SK-N-SH (cell line): ENCODE data around the gene ITSN1. TPM values are rescaled to one million over a fixed set of nuclear protein-coding genes. Genes with fewer than 3 reads are reported as not detected.
A peak's percentile ranks its signal among the peaks of the same experiment; 100 is the strongest.

ENCODE experiments used
- CTCF ChIA-PET: fragments of 300-600, 350-600 bp; formaldehyde crosslinking; extraction: SDS; loops from one replicate; lab custom pipeline; 2021; lab: Yijun Ruan, JAX
- POLR2A ChIA-PET: fragments of 350-600 bp; sonication (Branson Sonifier 250); formaldehyde crosslinking; extraction: SDS; loops from one replicate; lab custom pipeline; 2020; ENCODE audit warnings: antibody characterized with exemption, inconsistent platforms; lab: Yijun Ruan, JAX
- DNase-seq: peaks from one replicate; pipeline ENCODE4 v3.0.0; 2012
- H2AFZ ChIP-seq: fragments of 200-600 bp; sonication (generic); 2 replicates; pipeline ENCODE4 v1.8.1; 2016; ENCODE audit warnings: antibody characterized with exemption, mild to moderate bottlenecking, low read depth
- H3F3A ChIP-seq: fragments of 200-600 bp; sonication (generic); replicated peaks from 2 replicates; pipeline ENCODE3; 2016; ENCODE audit warnings: antibody characterized with exemption, mild to moderate bottlenecking; ENCODE audit not compliant: insufficient read depth
- H3K27ac ChIP-seq, 2 experiments: fragments of 200-500 bp in 1 of 2; fragments of 200-600 bp in 1 of 2; sonication (Bioruptor generic) in 1 of 2; sonication (generic), shearing (Covaris generic) in 1 of 2; 2 replicates each; pipeline versions ENCODE4 v1.5.1 to v1.6.1; 2014 to 2016; ENCODE audit warnings: low read depth in 2 of 2, inconsistent platforms in 1 of 2, low read length in 1 of 2, mild to moderate bottlenecking in 1 of 2, mixed read lengths in 1 of 2
- H3K27me3 ChIP-seq: fragments of 200-600 bp; sonication (generic), shearing (Covaris generic); 2 replicates; pipeline ENCODE4 v1.6.1; 2016; ENCODE audit warnings: mixed run types; ENCODE audit not compliant: insufficient read depth
- H3K36me3 ChIP-seq, 2 experiments: fragments of 200-500 bp in 1 of 2; fragments of 200-600 bp in 1 of 2; sonication (Bioruptor generic) in 1 of 2; sonication (generic) in 1 of 2; replicated peaks in 1 of 2; 2 replicates each; pipeline versions ENCODE3 to v1.5.1; 2014 to 2016; ENCODE audit warnings: low read length in 1 of 2, mild to moderate bottlenecking in 1 of 2; ENCODE audit not compliant: insufficient read depth in 2 of 2, control insufficient read depth in 1 of 2
- H3K4me1 ChIP-seq, 2 experiments: fragments of 200-500 bp in 1 of 2; fragments of 200-600 bp in 1 of 2; sonication (Bioruptor generic) in 1 of 2; sonication (generic), shearing (Covaris generic) in 1 of 2; 2 replicates each; pipeline versions ENCODE4 v1.5.1 to v1.6.1; 2014 to 2016; ENCODE audit warnings: low read depth in 1 of 2, low read length in 1 of 2, mixed run types in 1 of 2; ENCODE audit not compliant: insufficient read depth in 2 of 2, control insufficient read depth in 1 of 2
- H3K4me2 ChIP-seq: fragments of 200-600 bp; sonication (generic), shearing (Covaris generic); 2 replicates; pipeline ENCODE4 v1.6.1; 2017; ENCODE audit warnings: mixed run types
- H3K4me3 ChIP-seq, 2 experiments: fragments of 200-500 bp in 1 of 2; fragments of 200-600 bp in 1 of 2; sonication (Bioruptor generic) in 1 of 2; sonication (generic), shearing (Covaris generic) in 1 of 2; 2 replicates each; pipeline versions ENCODE4 v1.5.1 to v1.8.1; 2014 to 2016; ENCODE audit warnings: low read depth in 2 of 2, inconsistent platforms in 1 of 2, low read length in 1 of 2, mild to moderate bottlenecking in 1 of 2, mixed read lengths in 1 of 2, moderate library complexity in 1 of 2
- H3K79me2 ChIP-seq: fragments of 200-600 bp; sonication (generic); 2 replicates; pipeline ENCODE4 v1.8.1; 2017; ENCODE audit warnings: mild to moderate bottlenecking; ENCODE audit not compliant: insufficient read depth
- H3K9ac ChIP-seq: fragments of 200-600 bp; sonication (generic); 2 replicates; pipeline ENCODE4 v1.6.1; 2017; ENCODE audit warnings: mixed run types
- H3K9me2 ChIP-seq: fragments of 200-600 bp; sonication (generic); 2 replicates; pipeline ENCODE4 v1.6.1; 2017; ENCODE audit warnings: mixed run types
- H3K9me3 ChIP-seq: fragments of 200-600 bp; sonication (generic); 2 replicates; pipeline ENCODE4 v1.6.1; 2017; ENCODE audit warnings: mixed run types, mild to moderate bottlenecking, moderate library complexity
- H4K20me1 ChIP-seq: fragments of 200-600 bp; sonication (generic); 2 replicates; pipeline ENCODE4 v1.6.1; 2017; ENCODE audit warnings: mild to moderate bottlenecking, mixed run types; ENCODE audit not compliant: insufficient read depth
- CHD2 ChIP-seq: fragments of 150-350 bp; IDR thresholded peaks from 2 replicates; pipeline ENCODE4 v1.6.1; 2018; ENCODE audit warnings: low read length; ENCODE audit not compliant: partially characterized antibody
- EZH2phosphoT487 ChIP-seq: fragments of 200-600 bp; sonication (generic); IDR thresholded peaks from 2 replicates; pipeline ENCODE4 v1.6.1; 2017; ENCODE audit warnings: low read depth, mixed run types, mild to moderate bottlenecking, antibody characterized with exemption, moderate library complexity, borderline replicate concordance
- GATA2 ChIP-seq: sonication (generic); formaldehyde crosslinking; IDR thresholded peaks from 2 replicates; pipeline ENCODE4 v1.5.0; 2020; ENCODE audit warnings: mild to moderate bottlenecking, missing genetic modification reagents
- MEF2A ChIP-seq: IDR thresholded peaks from 2 replicates; pipeline ENCODE4 v1.4.0; 2012; ENCODE audit warnings: low read depth, borderline replicate concordance
- MXI1 ChIP-seq: IDR thresholded peaks from 2 replicates; pipeline ENCODE4 v1.6.1; 2012; ENCODE audit warnings: mild to moderate bottlenecking, low read depth, low read length, improper control_type of control experiment
- NFIC ChIP-seq: IDR thresholded peaks from 2 replicates; pipeline ENCODE4 v1.4.0; 2012; ENCODE audit warnings: borderline replicate concordance
- NRF1 ChIP-seq: IDR thresholded peaks from 2 replicates; pipeline ENCODE4 v1.6.1; 2012; ENCODE audit warnings: low read depth, mild to moderate bottlenecking, low read length
- RFX5 ChIP-seq: IDR thresholded peaks from 2 replicates; pipeline ENCODE4 v1.6.1; 2012; ENCODE audit warnings: mild to moderate bottlenecking, improper control_type of control experiment, low read length
- SMC3 ChIP-seq: IDR thresholded peaks from 2 replicates; pipeline ENCODE4 v1.6.1; 2012; ENCODE audit warnings: low read depth, low read length, improper control_type of control experiment
- WGBS: methylation state at CpG from one replicate; pipeline ENCODE4 v1.1.6; 2017; ENCODE audit warnings: low lambda C conversion rate; 5-methylcytosine and 5-hydroxymethylcytosine counted together
- polyA plus RNA-seq, 3 experiments: library from polyadenylated mRNA; depleted of rRNA; stranded (reverse); fragments of >200 nt; gene quantifications; 2 replicates each; pipeline ENCODE4 v1.2.3, GENCODE V29; 2012
- TF ChIP-seq, protein P1 (sequence below): fragments of 200-600 bp; sonication (generic); IDR thresholded peaks from 2 replicates; pipeline ENCODE4 v1.6.1; 2017; ENCODE audit warnings: antibody characterized with exemption, mild to moderate bottlenecking, moderate library complexity
- TF ChIP-seq, protein P2 (sequence below): IDR thresholded peaks from 2 replicates; pipeline ENCODE4 v1.4.0; 2012; ENCODE audit warnings: low read depth, borderline replicate concordance
- TF ChIP-seq, protein P3 (sequence below): fragments of 150-350 bp; IDR thresholded peaks from 2 replicates; pipeline ENCODE4 v1.6.1; 2016; ENCODE audit warnings: mild to moderate bottlenecking, low read depth, low read length
- TF ChIP-seq, protein P4 (sequence below): IDR thresholded peaks from 2 replicates; pipeline ENCODE4 v1.4.0; 2012; ENCODE audit warnings: low read depth, borderline replicate concordance
- TF ChIP-seq, protein P5 (sequence below): IDR thresholded peaks from 2 replicates; pipeline ENCODE4 v1.4.0; 2012; ENCODE audit warnings: low read depth

Gene ITSN1
- polyA plus RNA-seq, 1 of the 3 experiments (the other 2 are of a cell fraction) = 27.8 TPM

DNA sequence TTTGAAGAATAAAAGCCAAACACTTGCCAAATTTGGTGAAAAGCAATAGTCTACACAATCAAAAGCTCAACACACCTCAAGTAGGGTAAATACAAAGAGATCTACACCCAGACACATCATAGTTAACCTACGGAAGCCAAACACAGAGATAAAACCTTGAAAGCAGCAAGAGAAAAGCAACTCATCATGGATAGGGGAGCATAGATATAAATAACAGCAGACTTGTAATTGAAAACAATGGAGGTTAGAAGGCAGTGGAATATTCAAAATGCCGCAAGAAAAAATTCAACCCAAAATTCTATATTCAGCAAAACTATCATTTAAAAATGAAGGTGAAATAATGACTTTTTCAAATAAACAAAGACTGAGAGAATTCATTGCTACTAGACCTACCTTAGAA is 105.1 kb downstream of the ITSN1 start:
- ChIA-PET CTCF (no interaction called here), POLR2A (no interaction called here)
- Histone ChIP-seq H3K9ac (no peak overlapping the region), H4K20me1 (no peaks in the 10 kb centered on the region), H2AFZ (no peak overlapping the region), H3K27ac (no peak overlapping the region), H3K27me3 (no peaks in the 10 kb centered on the region), H3K79me2 (no peaks in the 10 kb centered on the region), H3K9me3 (peaks cover 16% of the 10 kb centered on the region; the same call in 1 of the 2 replicates), H3K9me2 (no peaks in the 10 kb centered on the region), H3K4me2 (no peak overlapping the region), H3F3A (no peaks in the 10 kb centered on the region), H3K4me3 (no peak overlapping the region), H3K4me1 (no peaks in the 10 kb centered on the region; a peak in 1 of 4 replicates), H3K36me3 (peaks cover 6 to 49% of the 10 kb centered on the region in 2 experiments)
- WGBS = 98% methylated on average over 2 of the region's 2 CpGs
- TF ChIP-seq CHD2 (no peak), NFIC (no peak), GATA2 (CRISPR knock-in tag) (no peak), MXI1 (no peak), SMC3 (no peak), MEF2A (no peak), EZH2phosphoT487 (no peak)
- TF ChIP-seq, protein P1, sequence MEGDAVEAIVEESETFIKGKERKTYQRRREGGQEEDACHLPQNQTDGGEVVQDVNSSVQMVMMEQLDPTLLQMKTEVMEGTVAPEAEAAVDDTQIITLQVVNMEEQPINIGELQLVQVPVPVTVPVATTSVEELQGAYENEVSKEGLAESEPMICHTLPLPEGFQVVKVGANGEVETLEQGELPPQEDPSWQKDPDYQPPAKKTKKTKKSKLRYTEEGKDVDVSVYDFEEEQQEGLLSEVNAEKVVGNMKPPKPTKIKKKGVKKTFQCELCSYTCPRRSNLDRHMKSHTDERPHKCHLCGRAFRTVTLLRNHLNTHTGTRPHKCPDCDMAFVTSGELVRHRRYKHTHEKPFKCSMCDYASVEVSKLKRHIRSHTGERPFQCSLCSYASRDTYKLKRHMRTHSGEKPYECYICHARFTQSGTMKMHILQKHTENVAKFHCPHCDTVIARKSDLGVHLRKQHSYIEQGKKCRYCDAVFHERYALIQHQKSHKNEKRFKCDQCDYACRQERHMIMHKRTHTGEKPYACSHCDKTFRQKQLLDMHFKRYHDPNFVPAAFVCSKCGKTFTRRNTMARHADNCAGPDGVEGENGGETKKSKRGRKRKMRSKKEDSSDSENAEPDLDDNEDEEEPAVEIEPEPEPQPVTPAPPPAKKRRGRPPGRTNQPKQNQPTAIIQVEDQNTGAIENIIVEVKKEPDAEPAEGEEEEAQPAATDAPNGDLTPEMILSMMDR = no peak
- TF ChIP-seq, protein P2, sequence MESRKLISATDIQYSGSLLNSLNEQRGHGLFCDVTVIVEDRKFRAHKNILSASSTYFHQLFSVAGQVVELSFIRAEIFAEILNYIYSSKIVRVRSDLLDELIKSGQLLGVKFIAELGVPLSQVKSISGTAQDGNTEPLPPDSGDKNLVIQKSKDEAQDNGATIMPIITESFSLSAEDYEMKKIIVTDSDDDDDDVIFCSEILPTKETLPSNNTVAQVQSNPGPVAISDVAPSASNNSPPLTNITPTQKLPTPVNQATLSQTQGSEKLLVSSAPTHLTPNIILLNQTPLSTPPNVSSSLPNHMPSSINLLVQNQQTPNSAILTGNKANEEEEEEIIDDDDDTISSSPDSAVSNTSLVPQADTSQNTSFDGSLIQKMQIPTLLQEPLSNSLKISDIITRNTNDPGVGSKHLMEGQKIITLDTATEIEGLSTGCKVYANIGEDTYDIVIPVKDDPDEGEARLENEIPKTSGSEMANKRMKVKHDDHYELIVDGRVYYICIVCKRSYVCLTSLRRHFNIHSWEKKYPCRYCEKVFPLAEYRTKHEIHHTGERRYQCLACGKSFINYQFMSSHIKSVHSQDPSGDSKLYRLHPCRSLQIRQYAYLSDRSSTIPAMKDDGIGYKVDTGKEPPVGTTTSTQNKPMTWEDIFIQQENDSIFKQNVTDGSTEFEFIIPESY = no peak
- TF ChIP-seq, protein P3, sequence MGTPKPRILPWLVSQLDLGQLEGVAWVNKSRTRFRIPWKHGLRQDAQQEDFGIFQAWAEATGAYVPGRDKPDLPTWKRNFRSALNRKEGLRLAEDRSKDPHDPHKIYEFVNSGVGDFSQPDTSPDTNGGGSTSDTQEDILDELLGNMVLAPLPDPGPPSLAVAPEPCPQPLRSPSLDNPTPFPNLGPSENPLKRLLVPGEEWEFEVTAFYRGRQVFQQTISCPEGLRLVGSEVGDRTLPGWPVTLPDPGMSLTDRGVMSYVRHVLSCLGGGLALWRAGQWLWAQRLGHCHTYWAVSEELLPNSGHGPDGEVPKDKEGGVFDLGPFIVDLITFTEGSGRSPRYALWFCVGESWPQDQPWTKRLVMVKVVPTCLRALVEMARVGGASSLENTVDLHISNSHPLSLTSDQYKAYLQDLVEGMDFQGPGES = no peak
- DNase-seq = peak; percentile 6

DNA sequence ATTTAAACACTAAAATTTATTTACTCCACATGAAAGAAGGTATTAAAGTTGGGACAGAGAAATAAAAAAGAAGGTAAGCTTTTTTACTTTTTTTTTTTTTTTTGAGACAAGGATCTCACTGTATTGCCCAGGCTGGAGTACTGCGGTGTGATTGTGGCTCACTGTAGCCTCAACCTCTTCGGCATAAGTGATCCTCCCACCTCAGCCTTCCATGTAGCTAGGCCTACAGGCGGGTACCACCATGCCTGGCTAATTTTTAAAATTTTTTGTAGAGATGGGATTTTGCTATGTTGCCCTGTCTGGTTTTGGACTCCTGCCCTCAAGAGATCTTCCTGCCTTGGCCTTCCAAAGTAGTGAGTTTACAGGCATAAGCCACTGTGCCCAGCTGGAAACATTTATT is 106.6 kb downstream of the ITSN1 start:
- H4K20me1 ChIP-seq = no peaks in the 10 kb centered on the region
- H3K27ac ChIP-seq = no peak overlapping the region
- H2AFZ ChIP-seq = no peak overlapping the region
- H3K9ac ChIP-seq = no peak overlapping the region
- H3K9me2 ChIP-seq = no peaks in the 10 kb centered on the region
- H3K4me2 ChIP-seq = no peak overlapping the region
- H3K27me3 ChIP-seq = no peaks in the 10 kb centered on the region
- DNase-seq = no peak
- H3K79me2 ChIP-seq = no peaks in the 10 kb centered on the region
- CTCF ChIA-PET = interaction anchor here (0.7 kb wide), 1 partner anchor 10 kb away, joined by 3 read pairs; no protein-coding TSS in a partner anchor
- POLR2A ChIA-PET = no interaction called here
- no peaks in the 10 kb centered on the region for H3F3A ChIP-seq
- H3K4me1 ChIP-seq = no peaks in the 10 kb centered on the region; a peak in 1 of 4 replicates
- no peak overlapping the region for H3K4me3 ChIP-seq
- peaks cover 16% of the 10 kb centered on the region; the same call in 1 of the 2 replicates for H3K9me3 ChIP-seq
- 96% methylated on average over 3 of the region's 3 CpGs for WGBS
- H3K36me3 ChIP-seq = peaks cover 6 to 45% of the 10 kb centered on the region in 2 experiments
- TF ChIP-seq, protein P2 = no peak
- TF ChIP-seq CHD2 (no peak), EZH2phosphoT487 (no peak), SMC3 (no peak), RFX5 (no peak), NRF1 (no peak), GATA2 (CRISPR knock-in tag) (no peak), MEF2A (no peak)
- TF ChIP-seq, protein P4, sequence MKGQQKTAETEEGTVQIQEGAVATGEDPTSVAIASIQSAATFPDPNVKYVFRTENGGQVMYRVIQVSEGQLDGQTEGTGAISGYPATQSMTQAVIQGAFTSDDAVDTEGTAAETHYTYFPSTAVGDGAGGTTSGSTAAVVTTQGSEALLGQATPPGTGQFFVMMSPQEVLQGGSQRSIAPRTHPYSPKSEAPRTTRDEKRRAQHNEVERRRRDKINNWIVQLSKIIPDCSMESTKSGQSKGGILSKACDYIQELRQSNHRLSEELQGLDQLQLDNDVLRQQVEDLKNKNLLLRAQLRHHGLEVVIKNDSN = no peak
- TF ChIP-seq, protein P5, sequence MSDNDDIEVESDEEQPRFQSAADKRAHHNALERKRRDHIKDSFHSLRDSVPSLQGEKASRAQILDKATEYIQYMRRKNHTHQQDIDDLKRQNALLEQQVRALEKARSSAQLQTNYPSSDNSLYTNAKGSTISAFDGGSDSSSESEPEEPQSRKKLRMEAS = no peak
